Measurements from ENCODE around the gene ZNF668. TPM values are rescaled to one million over a fixed set of nuclear protein-coding genes. Genes with fewer than 3 reads are reported as not detected.

Gene ZNF668
- total and polyA plus RNA-seq, 2 experiments from 2014 or later = 6.2 to 13.1 TPM

GRCh38 chr16:31061126-31061812 is 12.8 kb downstream of the ZNF668 start:
- peaks cover 2% of the 10 kb centered on the region; the same call in 1 of the 2 replicates for H3K79me2 ChIP-seq (replicated peaks; ENCODE audit: insufficient read depth)
- H3K27me3 ChIP-seq (ENCODE audit: insufficient read depth) = no peaks in the 10 kb centered on the region
- DNase-seq (ENCODE audit: low spot score) (no peak), ATAC-seq (no peak)
- H3K4me2 ChIP-seq = no peak overlapping the region
- H3K27ac ChIP-seq (ENCODE audit: low read depth) = no peak overlapping the region
- H3K27ac Mint-ChIP-seq = no peak overlapping the region
- H3K9me3 Mint-ChIP-seq = no peaks in the 10 kb centered on the region
- H3F3A ChIP-seq (replicated peaks; ENCODE audit: low read depth) = no peaks in the 10 kb centered on the region
- H3K9me2 ChIP-seq (ENCODE audit: insufficient read depth) = no peaks in the 10 kb centered on the region
- no peaks in the 10 kb centered on the region for H3K36me3 ChIP-seq (ENCODE audit: insufficient read depth)
- TF ChIP-seq EZH2 (IDR thresholded peaks at IDR 0.05; ENCODE audit: low read depth, unreplicated experiment) (no peak), ETS1 (IDR thresholded peaks at IDR 0.05) (no peak), JUNB (IDR thresholded peaks at IDR 0.05; ENCODE audit: unreplicated experiment) (no peak), POLR2AphosphoS5 (IDR thresholded peaks at IDR 0.05; ENCODE audit: low read depth) (no peak), STAT1 (IDR thresholded peaks at IDR 0.05; ENCODE audit: unreplicated experiment) (no peak), CTCF (conservative IDR thresholded peaks at IDR 0.05; ENCODE audit: low read depth in 2 of 2) (no peak), ZNF331 (CRISPR knock-in tag; IDR thresholded peaks at IDR 0.05; ENCODE audit: low read depth) (no peak), ZNF114 (CRISPR knock-in tag; IDR thresholded peaks at IDR 0.05) (no peak), CREB1 (CRISPR knock-in tag; IDR thresholded peaks at IDR 0.05; ENCODE audit: low read depth) (no peak), NANOG (IDR thresholded peaks at IDR 0.05; ENCODE audit: borderline replicate concordance) (no peak), EZH2phosphoT487 (IDR thresholded peaks at IDR 0.05; ENCODE audit: unreplicated experiment) (no peak)
- TF ChIP-seq, protein P1, sequence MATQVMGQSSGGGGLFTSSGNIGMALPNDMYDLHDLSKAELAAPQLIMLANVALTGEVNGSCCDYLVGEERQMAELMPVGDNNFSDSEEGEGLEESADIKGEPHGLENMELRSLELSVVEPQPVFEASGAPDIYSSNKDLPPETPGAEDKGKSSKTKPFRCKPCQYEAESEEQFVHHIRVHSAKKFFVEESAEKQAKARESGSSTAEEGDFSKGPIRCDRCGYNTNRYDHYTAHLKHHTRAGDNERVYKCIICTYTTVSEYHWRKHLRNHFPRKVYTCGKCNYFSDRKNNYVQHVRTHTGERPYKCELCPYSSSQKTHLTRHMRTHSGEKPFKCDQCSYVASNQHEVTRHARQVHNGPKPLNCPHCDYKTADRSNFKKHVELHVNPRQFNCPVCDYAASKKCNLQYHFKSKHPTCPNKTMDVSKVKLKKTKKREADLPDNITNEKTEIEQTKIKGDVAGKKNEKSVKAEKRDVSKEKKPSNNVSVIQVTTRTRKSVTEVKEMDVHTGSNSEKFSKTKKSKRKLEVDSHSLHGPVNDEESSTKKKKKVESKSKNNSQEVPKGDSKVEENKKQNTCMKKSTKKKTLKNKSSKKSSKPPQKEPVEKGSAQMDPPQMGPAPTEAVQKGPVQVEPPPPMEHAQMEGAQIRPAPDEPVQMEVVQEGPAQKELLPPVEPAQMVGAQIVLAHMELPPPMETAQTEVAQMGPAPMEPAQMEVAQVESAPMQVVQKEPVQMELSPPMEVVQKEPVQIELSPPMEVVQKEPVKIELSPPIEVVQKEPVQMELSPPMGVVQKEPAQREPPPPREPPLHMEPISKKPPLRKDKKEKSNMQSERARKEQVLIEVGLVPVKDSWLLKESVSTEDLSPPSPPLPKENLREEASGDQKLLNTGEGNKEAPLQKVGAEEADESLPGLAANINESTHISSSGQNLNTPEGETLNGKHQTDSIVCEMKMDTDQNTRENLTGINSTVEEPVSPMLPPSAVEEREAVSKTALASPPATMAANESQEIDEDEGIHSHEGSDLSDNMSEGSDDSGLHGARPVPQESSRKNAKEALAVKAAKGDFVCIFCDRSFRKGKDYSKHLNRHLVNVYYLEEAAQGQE (IDR thresholded peaks at IDR 0.05; ENCODE audit: unreplicated experiment) = no peak
- TF ChIP-seq, protein P2, sequence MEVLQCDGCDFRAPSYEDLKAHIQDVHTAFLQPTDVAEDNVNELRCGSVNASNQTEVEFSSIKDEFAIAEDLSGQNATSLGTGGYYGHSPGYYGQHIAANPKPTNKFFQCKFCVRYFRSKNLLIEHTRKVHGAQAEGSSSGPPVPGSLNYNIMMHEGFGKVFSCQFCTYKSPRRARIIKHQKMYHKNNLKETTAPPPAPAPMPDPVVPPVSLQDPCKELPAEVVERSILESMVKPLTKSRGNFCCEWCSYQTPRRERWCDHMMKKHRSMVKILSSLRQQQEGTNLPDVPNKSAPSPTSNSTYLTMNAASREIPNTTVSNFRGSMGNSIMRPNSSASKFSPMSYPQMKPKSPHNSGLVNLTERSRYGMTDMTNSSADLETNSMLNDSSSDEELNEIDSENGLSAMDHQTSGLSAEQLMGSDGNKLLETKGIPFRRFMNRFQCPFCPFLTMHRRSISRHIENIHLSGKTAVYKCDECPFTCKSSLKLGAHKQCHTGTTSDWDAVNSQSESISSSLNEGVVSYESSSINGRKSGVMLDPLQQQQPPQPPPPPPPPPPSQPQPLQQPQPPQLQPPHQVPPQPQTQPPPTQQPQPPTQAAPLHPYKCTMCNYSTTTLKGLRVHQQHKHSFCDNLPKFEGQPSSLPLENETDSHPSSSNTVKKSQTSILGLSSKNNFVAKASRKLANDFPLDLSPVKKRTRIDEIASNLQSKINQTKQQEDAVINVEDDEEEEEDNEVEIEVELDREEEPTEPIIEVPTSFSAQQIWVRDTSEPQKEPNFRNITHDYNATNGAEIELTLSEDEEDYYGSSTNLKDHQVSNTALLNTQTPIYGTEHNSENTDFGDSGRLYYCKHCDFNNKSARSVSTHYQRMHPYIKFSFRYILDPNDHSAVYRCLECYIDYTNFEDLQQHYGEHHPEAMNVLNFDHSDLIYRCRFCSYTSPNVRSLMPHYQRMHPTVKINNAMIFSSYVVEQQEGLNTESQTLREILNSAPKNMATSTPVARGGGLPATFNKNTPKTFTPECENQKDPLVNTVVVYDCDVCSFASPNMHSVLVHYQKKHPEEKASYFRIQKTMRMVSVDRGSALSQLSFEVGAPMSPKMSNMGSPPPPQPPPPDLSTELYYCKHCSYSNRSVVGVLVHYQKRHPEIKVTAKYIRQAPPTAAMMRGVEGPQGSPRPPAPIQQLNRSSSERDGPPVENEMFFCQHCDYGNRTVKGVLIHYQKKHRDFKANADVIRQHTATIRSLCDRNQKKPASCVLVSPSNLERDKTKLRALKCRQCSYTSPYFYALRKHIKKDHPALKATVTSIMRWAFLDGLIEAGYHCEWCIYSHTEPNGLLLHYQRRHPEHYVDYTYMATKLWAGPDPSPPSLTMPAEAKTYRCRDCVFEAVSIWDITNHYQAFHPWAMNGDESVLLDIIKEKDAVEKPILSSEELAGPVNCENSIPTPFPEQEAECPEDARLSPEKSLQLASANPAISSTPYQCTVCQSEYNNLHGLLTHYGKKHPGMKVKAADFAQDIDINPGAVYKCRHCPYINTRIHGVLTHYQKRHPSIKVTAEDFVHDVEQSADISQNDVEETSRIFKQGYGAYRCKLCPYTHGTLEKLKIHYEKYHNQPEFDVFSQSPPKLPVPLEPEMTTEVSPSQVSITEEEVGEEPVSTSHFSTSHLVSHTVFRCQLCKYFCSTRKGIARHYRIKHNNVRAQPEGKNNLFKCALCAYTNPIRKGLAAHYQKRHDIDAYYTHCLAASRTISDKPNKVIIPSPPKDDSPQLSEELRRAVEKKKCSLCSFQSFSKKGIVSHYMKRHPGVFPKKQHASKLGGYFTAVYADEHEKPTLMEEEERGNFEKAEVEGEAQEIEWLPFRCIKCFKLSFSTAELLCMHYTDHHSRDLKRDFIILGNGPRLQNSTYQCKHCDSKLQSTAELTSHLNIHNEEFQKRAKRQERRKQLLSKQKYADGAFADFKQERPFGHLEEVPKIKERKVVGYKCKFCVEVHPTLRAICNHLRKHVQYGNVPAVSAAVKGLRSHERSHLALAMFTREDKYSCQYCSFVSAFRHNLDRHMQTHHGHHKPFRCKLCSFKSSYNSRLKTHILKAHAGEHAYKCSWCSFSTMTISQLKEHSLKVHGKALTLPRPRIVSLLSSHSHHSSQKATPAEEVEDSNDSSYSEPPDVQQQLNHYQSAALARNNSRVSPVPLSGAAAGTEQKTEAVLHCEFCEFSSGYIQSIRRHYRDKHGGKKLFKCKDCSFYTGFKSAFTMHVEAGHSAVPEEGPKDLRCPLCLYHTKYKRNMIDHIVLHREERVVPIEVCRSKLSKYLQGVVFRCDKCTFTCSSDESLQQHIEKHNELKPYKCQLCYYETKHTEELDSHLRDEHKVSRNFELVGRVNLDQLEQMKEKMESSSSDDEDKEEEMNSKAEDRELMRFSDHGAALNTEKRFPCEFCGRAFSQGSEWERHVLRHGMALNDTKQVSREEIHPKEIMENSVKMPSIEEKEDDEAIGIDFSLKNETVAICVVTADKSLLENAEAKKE (CRISPR knock-in tag; IDR thresholded peaks at IDR 0.05) = no peak
- H3K4me1 ChIP-seq (ENCODE audit: insufficient read depth) = no peaks in the 10 kb centered on the region
- no peaks in the 10 kb centered on the region; the same call in 2 of the 3 replicates for H3K4me1 Mint-ChIP-seq
- H3K4me3 ChIP-seq = no peak overlapping the region
- no peak overlapping the region for H3K4me3 Mint-ChIP-seq
- H3K27me3 Mint-ChIP-seq (ENCODE audit: insufficient read depth, low read depth, poor library complexity) = peaks cover 3% of the 10 kb centered on the region
- H4K20me1 ChIP-seq (replicated peaks; ENCODE audit: insufficient read depth) = peaks cover 7% of the 10 kb centered on the region
- H3K36me3 Mint-ChIP-seq (ENCODE audit: low read depth) = peaks cover 30% of the 10 kb centered on the region
- H2AFZ ChIP-seq = no peak overlapping the region
